ENCODE data around the gene CAPN8.
A peak's percentile ranks its signal among the peaks of the same experiment; 100 is the strongest.
"Not testable (repeated sequence)": the region's sequence is repeated elsewhere in the genome, so short reads cannot be mapped to it uniquely, and the experiment has no call there.

Gene CAPN8

GRCh38 chr1:223525957-223526356 is 139.5 kb downstream of the CAPN8 start:
- DNase-seq (ENCODE audit: low spot score): no peak

GRCh38 chr1:223525546-223525945 is 140.0 kb downstream of the CAPN8 start:
- DNase-seq (ENCODE audit: low spot score): no peak

GRCh38 chr1:223524930-223525451 is 140.5 kb downstream of the CAPN8 start:
- no peak for DNase-seq (ENCODE audit: low spot score)

- no peak for DNase-seq (ENCODE audit: low spot score)
Measured at GRCh38 chr1:223521150-223521549, 144.4 kb downstream of the CAPN8 start.

GRCh38 chr1:223520200-223520599 is 145.3 kb downstream of the CAPN8 start:
- no peak for DNase-seq (ENCODE audit: low spot score)

- no peak for DNase-seq (ENCODE audit: low spot score)
Measured at GRCh38 chr1:223519116-223519515, 146.4 kb downstream of the CAPN8 start.

- not testable (repeated sequence) for DNase-seq (ENCODE audit: low spot score)
Measured at GRCh38 chr1:223518553-223518952, 146.9 kb downstream of the CAPN8 start.

- DNase-seq (ENCODE audit: low spot score): no peak
Measured at GRCh38 chr1:223515926-223516325, 149.6 kb downstream of the CAPN8 start.

- DNase-seq (ENCODE audit: low spot score): no peak
Measured at GRCh38 chr1:223515421-223515820, 150.1 kb downstream of the CAPN8 start.

- no peak for DNase-seq (ENCODE audit: low spot score)
Measured at GRCh38 chr1:223514644-223515043, 150.9 kb downstream of the CAPN8 start.

GRCh38 chr1:223513309-223513708 is 152.2 kb downstream of the CAPN8 start:
- no peak for DNase-seq (ENCODE audit: low spot score)

GRCh38 chr1:223512057-223512456 is 153.4 kb downstream of the CAPN8 start:
- DNase-seq (ENCODE audit: low spot score): no peak

GRCh38 chr1:223508796-223509195 is 156.7 kb downstream of the CAPN8 start:
- DNase-seq (ENCODE audit: low spot score): no peak

- peak; percentile 62 for DNase-seq (ENCODE audit: low spot score)
Measured at GRCh38 chr1:223504741-223505140, 160.8 kb downstream of the CAPN8 start.

GRCh38 chr1:223503348-223503747 is 162.2 kb downstream of the CAPN8 start:
- no peak for DNase-seq (ENCODE audit: low spot score)

- DNase-seq (ENCODE audit: low spot score): no peak
Measured at GRCh38 chr1:223500560-223501425, 164.7 kb downstream of the CAPN8 start.

- DNase-seq (ENCODE audit: low spot score): no peak
Measured at GRCh38 chr1:223496883-223497282, 168.6 kb downstream of the CAPN8 start.

GRCh38 chr1:223494926-223495645 is 170.4 kb downstream of the CAPN8 start:
- no peak for DNase-seq (ENCODE audit: low spot score)

- DNase-seq (ENCODE audit: low spot score): no peak
Measured at GRCh38 chr1:223492044-223492443, 173.5 kb downstream of the CAPN8 start.
